Glutamatergic neuron (in vitro differentiated cells): ENCODE data around the gene UBAP2. TPM values are rescaled to one million over a fixed set of nuclear protein-coding genes. Genes with fewer than 3 reads are reported as not detected.
A peak's percentile ranks its signal among the peaks of the same experiment; 100 is the strongest.

Experiments
- DNase-seq: peaks from one replicate; pipeline ENCODE4 v3.0.0; 2022
- H3K27ac Mint-ChIP-seq: one replicate; pipeline ENCODE4 v1.8.0; 2020; ENCODE audit warnings: mild to moderate bottlenecking, mixed read lengths, inconsistent platforms; ENCODE audit not compliant: unreplicated experiment
- H3K27me3 Mint-ChIP-seq: one replicate; pipeline ENCODE4 v1.8.0; 2020; ENCODE audit warnings: mild to moderate bottlenecking, moderate library complexity, mixed read lengths, inconsistent platforms; ENCODE audit not compliant: unreplicated experiment
- H3K36me3 Mint-ChIP-seq: one replicate; pipeline ENCODE4 v1.8.0; 2020; ENCODE audit warnings: mild to moderate bottlenecking, mixed read lengths, inconsistent platforms; ENCODE audit not compliant: unreplicated experiment
- H3K4me1 Mint-ChIP-seq: one replicate; pipeline ENCODE4 v1.8.0; 2020; ENCODE audit warnings: mild to moderate bottlenecking, low read depth, mixed read lengths, inconsistent platforms; ENCODE audit not compliant: unreplicated experiment
- H3K4me3 Mint-ChIP-seq: one replicate; pipeline ENCODE4 v1.8.0; 2020; ENCODE audit warnings: mild to moderate bottlenecking, mixed read lengths, inconsistent platforms; ENCODE audit not compliant: unreplicated experiment
- H3K9me3 Mint-ChIP-seq: one replicate; pipeline ENCODE4 v1.8.0; 2020; ENCODE audit warnings: mild to moderate bottlenecking, moderate library complexity, mixed read lengths, inconsistent platforms; ENCODE audit not compliant: unreplicated experiment
- total RNA-seq: library from RNA; stranded (reverse); fragmentation: NEBNext Ultra II Directional; extraction: Animal tissue kit (Norgen Biotek cat#: 25700); gene quantifications from one replicate; pipeline ENCODE4 v1.2.1, GENCODE V29; 2021; ENCODE audit not compliant: unreplicated experiment
- TF ChIP-seq, protein P1 (sequence below): fragments of 200-600 bp; sonication (generic); IDR thresholded peaks from one replicate; pipeline ENCODE4 v1.5.0; 2021; ENCODE audit not compliant: partially characterized antibody, unreplicated experiment

Gene UBAP2
- total RNA-seq, 1 donor from 2014 or later, result 65.1 TPM

DNA sequence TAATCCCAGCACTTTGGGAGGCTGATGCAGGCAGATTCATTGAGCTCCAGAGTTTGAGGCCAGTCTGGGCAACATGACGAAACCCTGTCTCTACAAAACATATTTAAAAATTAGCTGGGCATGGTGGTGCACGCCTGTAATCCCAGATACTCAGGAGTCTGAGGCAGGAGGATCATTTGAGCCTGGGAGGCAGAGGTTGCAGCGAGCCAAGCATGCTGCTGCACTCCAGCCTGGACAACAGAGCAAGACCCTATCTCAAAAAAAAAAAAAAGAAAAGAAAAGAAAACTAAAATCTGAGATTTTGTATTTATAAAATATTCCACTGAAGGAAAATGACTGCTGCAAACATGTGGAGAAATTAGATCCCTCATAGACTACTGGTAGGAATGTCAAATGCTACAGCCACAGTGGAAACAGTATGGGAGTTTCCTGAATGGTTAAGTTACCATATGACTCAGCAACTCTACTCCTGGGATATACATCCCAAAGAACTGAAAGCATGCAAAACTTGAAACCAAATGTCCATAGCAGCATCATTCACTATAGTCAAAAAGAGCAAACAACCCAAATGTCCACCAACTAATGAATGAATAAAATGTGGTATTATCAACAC, 106.1 kb downstream of the UBAP2 start:
- Mint-ChIP-seq H3K4me1 (no peaks in the 10 kb centered on the region), H3K27ac (peak overlapping the region; percentile 28), H3K36me3 (no peaks in the 10 kb centered on the region), H3K9me3 (no peaks in the 10 kb centered on the region), H3K27me3 (peaks cover 2% of the 10 kb centered on the region), H3K4me3 (no peak overlapping the region)
- DNase-seq, result no peak
- TF ChIP-seq, protein P1, sequence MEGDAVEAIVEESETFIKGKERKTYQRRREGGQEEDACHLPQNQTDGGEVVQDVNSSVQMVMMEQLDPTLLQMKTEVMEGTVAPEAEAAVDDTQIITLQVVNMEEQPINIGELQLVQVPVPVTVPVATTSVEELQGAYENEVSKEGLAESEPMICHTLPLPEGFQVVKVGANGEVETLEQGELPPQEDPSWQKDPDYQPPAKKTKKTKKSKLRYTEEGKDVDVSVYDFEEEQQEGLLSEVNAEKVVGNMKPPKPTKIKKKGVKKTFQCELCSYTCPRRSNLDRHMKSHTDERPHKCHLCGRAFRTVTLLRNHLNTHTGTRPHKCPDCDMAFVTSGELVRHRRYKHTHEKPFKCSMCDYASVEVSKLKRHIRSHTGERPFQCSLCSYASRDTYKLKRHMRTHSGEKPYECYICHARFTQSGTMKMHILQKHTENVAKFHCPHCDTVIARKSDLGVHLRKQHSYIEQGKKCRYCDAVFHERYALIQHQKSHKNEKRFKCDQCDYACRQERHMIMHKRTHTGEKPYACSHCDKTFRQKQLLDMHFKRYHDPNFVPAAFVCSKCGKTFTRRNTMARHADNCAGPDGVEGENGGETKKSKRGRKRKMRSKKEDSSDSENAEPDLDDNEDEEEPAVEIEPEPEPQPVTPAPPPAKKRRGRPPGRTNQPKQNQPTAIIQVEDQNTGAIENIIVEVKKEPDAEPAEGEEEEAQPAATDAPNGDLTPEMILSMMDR, result no peak

DNA sequence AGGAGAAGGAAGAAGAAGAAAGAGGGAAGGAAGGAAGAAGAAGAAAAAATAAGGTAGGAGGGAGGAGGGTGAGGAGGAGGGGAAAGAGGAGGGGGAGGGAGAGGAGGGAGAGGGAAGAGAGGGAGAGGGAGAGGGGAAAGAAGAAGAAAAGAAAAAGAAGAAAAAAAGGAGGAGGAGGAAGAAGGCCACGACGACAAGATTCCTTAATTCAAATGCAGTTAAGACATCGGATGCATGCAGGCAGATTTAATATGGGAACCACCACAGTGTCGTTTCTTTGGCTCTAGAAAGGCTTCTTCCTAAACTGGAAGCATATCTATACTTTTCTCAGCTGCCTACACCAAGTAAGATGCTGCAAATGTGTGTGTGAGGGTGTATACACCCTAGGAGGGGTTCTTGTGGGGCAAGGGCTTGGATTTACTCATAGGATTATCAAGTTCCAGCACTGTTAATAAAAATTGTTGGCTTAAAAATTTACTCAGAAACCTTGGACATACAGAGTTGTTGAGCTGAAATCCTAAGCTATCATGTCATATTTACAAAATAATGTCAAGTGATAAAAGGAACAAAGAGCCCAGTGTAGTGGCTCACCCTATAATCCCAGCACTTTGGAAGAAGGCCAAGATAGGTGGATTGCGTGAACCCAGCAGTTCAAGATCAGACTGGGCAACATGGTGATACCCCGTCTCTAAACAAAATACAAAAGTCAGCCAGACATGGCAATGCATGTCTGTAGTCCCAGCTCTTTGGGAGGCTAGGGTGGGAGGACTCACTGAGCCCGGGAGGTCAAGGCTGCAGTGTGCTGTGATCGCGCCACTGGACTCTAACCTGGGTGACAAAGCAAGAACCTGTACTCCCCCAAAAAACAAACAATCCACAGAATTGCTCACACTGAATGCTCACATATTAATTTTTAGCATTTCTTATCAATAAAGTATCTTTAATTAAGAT, 108.5 kb downstream of the UBAP2 start:
- TF ChIP-seq, protein P1, result no peak
- peaks cover 2% of the 10 kb centered on the region for H3K27me3 Mint-ChIP-seq
- H3K9me3 Mint-ChIP-seq, result no peaks in the 10 kb centered on the region
- no peak overlapping the region for H3K27ac Mint-ChIP-seq
- H3K36me3 Mint-ChIP-seq, result no peaks in the 10 kb centered on the region
- H3K4me3 Mint-ChIP-seq, result no peak overlapping the region
- no peaks in the 10 kb centered on the region for H3K4me1 Mint-ChIP-seq
- DNase-seq, result no peak

DNA sequence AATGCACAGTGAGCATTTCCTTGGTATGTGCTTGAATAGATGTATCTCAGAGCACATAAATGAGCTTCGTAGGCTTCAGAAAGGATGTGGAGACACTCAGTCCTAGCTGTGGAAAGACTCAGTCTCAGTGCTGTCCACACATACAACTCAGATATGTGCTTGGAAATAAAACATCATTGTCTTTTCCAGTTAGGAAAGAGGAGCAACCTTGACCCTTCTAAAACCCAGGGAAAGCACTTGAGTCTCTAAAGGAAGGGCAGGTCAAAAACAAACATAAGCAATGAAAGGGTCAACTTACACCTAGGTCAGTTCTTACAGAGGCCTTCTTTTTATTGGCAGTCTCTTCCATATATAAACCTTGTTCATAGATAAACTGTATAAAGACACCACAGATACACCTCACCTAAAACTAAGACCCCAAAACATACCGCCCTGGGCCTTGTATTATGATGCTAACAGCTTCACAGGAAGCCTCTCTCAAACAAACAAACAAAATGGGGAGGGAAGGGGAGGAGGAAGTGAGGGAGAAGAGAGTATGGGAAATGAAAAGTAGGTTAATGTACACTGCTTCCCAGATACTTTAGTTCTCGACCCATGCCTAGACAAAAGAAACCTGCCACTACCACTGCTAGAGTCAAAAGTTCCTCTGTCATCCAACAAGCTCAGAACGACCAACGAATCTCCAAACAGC, 114.4 kb downstream of the UBAP2 start:
- Mint-ChIP-seq H3K9me3 (peaks cover 5% of the 10 kb centered on the region), H3K27ac (no peak overlapping the region), H3K4me3 (no peak overlapping the region), H3K36me3 (no peaks in the 10 kb centered on the region), H3K27me3 (peaks cover 5% of the 10 kb centered on the region), H3K4me1 (no peaks in the 10 kb centered on the region)
- TF ChIP-seq, protein P1, result no peak
- no peak for DNase-seq

DNA sequence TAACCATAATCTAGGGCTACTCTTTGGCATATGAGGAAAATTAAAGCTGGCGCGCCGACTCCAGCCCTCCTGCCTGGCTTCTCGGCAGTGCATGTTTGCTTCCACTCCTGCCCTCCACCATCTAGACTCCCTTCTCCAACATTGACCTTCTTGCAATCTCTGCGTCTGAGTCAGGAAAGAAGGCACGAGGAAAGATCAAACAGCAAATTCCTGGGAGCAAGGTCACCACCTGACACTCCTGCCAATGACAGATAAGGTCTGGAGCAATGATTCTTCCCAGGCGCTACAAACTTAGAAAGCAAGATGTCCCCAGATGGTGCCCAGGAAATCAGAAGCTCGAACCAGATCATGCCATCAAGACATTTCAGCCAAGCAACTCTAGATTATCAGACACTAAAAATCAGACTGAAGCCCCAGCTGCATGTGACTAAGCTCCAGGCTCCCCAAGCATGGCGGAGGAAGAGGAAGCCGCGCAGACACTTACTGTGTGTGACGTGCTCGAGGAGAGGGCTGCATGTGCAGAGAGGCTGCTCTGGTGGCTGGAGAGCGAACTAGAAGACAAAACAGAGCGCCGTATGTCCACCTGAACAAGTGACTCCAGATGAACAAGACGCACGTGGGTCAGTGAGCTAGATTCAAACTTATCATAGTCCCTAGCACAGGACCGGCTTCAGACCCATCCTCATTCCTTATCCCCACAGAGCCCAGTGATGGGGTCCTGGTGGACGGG, 116.4 kb downstream of the UBAP2 start:
- Mint-ChIP-seq H3K27me3 (peaks cover 3% of the 10 kb centered on the region), H3K27ac (no peak overlapping the region), H3K4me3 (no peak overlapping the region), H3K9me3 (peaks cover 10% of the 10 kb centered on the region), H3K36me3 (no peaks in the 10 kb centered on the region), H3K4me1 (no peaks in the 10 kb centered on the region)
- TF ChIP-seq, protein P1, result no peak
- DNase-seq, result no peak
